MV-4-11 (cell line): ENCODE results near the gene HCLS1.
"Not testable (repeated sequence)": the region's sequence is repeated elsewhere in the genome, so short reads cannot be mapped to it uniquely, and the experiment has no call there.

Experiments
- DNase-seq: peaks from one replicate; lab custom pipeline; 2025; lab: John Stamatoyannopoulos, UW

Gene HCLS1, protein sequence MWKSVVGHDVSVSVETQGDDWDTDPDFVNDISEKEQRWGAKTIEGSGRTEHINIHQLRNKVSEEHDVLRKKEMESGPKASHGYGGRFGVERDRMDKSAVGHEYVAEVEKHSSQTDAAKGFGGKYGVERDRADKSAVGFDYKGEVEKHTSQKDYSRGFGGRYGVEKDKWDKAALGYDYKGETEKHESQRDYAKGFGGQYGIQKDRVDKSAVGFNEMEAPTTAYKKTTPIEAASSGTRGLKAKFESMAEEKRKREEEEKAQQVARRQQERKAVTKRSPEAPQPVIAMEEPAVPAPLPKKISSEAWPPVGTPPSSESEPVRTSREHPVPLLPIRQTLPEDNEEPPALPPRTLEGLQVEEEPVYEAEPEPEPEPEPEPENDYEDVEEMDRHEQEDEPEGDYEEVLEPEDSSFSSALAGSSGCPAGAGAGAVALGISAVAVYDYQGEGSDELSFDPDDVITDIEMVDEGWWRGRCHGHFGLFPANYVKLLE

DNA sequence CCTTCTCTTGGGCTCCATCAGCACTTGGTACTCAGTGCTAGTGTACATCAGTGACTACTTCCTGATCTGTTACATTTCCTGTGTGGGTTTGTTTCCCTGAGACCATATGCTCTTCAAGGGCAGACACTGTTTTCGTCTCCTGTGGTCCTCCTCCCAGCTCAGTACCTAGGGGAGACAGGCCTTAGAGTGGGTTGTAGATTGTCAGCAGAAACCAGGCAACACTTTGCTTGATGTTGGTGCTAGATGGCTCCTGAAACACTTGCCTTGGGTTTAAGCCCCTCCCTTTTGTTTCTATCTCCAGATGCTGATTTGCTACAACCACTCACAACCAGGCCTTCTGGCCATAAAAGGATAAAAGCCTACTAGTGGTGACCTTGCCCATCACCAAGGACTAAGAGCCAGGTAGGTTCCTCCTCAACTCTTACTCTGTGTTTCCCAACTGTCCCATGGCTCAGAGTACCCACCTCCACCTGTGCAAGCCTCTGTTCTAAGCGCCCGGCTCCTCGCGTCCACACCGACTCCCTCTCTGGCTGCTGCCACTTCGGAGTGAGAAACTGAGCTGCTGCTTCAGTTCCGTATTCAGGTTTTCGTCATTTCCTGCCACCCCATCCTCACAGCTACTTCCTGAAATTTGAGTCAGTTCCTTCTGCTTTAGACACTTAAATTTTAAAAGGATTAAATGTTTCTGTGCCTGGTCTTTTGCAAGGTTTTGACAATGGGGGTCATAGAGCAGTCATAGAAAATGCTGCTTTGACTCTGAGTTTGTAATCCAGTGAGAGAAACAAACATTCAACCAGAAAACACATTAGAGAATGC, at the start of gene HCLS1:
HCLS1 (minus strand) TSS at position 548 of the 816 bp plus-strand sequence. CDS start 2,556 bp downstream, outside the sequence.
- DNase-seq, result peak; percentile 95

DNA sequence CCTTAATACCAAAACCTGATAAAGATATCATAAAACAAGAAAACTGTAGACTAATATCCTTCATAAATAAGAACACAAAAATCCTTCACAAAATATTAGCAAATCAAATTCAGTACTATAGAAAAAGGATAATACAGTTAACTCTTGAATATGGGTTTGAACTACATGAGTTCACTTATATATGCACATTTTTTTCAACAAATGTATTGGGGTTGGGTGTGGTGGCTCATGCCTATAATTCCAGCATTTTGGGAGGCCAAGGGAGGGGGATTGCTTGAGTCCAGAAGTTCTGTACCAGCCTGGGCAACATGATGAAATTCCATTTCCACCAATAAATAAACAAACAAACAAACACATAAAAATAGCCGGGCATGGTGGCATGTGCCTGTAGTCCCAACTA, 49.6 kb upstream of the HCLS1 start:
- no peak for DNase-seq

DNA sequence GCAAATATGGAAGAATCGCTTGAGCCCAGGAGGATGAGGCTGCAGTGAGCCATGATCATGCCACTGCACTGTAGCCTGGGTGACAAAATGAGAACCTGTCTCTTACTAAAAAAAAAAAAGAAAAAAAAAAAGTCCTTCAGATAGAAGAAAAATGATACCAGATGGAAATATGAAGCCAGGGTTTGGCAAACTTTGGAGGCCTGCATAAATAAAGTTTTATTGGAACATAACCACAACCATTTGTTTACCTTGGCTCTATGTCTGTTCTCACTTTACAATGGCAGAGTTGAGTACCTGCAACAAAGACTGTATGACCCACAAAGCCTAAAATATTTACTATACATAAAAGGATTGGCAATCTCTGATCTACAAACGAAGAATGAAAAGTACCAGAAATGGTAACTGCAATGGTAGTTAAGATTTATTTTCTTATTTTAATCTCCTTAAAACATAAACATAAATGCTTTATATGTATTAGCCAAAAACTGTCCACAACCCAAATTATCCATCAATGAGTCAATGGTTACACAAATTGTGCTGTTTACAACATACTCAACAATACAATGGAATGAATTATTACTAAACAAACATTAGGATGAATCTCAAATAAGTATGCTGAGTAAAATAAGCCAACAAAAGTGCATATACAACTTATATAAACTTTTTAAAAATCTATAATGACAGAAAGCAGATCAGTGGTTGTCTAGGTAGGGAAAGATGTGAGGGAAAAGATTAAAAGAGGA, 47.0 kb upstream of the HCLS1 start:
- DNase-seq, result no peak

DNA sequence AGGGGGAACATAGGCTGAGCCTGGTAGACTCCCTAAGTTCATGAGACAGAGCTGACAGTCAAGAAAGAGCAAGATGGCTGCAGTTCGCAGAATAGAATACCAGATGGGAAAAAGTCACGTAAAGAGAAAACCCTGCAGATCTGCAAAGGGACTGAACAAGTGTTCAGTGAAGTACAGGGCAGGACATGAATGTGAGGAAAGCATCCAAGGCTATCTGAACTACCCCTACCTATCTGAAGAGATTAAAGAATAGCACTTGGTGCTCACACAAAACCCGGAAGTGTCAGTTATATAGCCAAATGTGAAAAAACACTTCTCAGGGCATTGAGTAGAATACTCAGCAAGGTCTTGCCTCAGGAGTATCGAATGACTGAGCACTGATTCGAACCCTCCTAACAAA, 44.8 kb upstream of the HCLS1 start:
- DNase-seq, result no peak

DNA sequence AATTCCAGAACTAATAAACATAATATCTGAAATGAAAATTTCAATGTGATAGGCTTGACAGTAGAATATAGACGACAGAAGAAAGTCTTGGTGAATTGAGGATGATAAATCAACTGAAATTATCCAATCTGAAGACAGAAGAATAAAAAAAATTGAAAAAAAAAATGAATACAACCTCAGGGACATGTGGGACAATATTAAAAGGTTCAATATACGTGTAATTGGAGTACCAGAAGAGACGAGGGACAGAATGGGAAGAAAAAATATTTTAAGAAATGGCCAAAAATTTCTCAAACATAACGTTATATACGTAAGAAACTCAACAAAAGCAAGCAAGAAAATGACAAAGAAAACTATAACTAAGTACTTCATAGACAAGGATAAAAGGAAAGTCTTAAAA, 43.3 kb upstream of the HCLS1 start:
- DNase-seq, result no peak

DNA sequence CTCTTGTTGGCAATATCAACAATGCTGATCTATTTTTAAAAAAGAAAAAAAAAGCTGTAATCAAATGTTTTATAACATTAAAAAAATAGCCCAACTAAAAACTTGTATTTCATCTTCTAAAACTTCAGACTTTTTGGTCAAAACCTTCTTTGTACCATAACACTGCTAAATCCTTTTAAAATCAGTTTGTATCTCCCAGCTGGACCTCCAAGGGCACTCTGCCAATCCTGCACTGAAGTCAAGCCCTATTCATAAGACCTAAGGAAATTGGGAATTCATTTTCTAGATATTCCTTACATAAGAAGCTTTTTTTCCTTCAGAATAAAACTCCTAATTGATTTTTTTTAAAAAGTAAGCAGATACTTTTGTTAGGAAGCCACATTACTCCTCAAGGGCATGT, 38.2 kb upstream of the HCLS1 start:
- DNase-seq, result no peak

DNA sequence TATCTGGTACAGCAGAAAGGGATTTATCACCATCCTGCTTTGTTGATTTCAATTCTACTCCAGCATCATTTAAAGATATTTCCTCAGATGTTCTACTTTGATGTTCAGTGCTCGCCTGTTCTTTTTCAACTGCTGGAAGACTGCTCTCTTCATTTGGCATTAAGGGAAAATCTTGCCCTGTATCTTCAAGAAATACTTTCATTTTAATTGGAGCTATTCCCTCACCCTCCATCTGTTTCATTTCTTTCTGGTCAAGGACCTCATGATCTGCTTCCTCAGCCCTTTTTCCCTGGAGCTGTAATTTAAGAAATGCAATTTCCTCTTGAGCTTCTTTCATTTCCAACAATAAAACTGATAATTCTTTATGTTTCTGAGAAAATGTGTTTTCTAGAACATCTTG, 37.8 kb upstream of the HCLS1 start:
- no peak for DNase-seq

DNA sequence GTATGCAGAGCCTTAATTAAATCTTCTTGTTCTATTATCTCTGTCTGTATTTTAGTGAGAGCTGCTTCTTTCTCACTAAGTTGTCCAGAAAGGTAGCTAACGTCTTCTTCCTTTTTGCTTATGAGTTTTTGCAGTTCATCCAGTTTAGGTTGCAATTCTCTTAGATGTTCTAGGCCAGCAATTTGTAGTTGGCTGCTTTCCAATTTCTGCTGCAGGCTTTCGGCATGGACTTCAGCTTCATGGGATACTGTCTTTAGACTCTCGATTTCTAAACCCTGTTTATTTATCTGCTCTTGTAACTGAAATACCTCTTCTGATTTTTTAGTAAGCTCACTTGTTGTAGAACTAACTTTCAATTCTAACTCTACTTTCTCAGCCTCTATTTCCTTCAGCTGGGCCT, 35.5 kb upstream of the HCLS1 start:
- no peak for DNase-seq

DNA sequence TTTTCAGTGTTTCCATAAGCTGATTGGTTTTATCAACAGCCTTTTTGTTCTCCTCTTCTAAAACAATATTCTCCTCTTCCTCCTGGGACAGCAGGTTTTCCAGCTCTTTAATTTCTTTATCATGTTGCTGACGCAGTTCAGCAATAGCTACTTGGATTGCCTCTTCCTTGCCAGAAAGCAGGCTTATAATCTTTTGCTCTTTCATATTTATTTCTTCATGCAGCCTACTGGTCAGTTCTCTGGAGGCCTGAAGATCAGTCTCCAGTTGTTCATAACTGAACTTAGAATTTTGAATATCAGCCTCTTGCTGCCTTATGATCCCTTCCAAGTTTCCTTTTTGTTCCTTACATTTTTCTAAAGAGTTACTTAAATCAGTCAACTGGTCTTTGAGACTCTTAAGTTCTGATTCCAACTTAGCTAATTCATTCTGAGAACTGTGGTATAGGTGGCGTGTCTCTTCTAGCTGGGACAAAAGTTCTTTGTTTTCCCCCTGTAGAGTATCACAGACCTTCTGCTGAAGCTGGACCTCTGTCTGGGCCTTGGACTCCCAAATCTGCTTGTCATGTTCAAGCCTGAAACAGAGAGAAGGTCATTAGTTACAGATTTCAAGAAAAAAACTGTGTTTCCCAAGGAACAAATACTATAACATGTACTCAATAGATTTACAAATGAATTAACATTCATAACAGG, 31.5 kb upstream of the HCLS1 start:
- DNase-seq, result no peak

DNA sequence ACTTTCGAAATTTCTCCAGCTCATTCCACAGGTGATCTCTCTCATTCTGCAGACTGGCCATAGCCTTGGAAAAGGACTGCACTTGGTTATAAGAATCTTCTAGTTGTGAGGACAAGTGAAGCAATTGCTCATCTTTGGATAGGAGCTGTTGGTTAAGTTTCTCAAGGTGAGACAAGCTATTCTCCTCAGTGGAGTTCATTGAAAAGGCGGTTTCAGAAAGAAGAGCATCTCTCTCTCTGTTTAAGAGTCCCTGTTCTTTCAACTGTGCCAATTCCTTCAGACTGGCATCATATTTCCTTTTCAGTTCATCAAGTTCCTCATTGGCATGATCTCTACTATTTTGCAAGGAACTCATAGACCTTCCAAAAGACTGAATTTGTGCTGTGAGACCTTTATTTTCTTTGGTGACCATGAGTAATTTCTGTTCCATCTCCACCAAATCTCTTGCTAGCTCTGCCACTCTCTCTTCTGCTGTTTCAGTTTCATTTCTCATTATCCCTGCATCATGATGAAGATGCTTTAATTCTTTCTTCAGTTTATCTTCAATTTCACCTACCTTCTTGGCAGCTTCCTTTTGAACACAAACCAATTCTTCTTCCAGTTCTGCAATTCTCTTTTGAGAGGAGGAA, 30.2 kb upstream of the HCLS1 start:
- peak; percentile 50 for DNase-seq

DNA sequence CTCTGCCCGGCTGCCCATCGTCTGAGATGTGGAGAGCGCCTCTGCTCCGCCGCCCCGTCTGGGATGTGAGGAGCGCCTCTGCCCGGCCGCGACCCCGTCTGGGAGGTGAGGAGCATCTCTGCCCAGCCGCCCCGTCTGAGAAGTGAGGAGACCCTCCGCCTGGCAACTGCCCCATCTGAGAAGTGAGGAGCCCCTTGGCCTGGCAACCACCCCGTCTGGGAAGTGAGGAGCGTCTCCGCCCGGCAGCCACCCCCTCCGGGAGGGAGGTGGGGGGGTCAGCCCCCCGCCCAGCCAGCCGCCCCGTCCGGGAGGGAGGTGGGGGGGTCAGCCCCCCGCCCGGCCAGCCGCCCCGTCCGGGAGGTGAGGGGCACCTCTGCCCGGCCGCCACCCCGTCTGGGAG, 28.0 kb upstream of the HCLS1 start:
- not testable (repeated sequence) for DNase-seq

DNA sequence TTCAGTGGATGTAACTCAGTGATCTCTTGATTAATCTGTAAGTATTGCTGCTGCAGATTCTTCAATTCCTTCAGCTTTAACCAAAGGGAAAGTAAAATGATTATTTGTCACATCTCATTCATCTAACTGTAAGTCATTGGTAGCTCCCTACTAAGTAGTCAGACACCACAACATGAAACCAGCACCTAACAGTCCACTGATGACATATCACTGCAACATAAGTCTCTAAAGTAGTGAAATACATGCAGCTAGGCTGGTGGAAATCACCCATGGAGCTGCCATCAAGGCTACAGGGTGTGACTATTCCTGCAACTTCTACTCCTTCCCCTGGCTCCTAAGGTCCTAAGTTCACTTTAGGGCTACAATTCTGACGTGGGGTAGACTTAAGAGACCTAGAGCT, 21.1 kb upstream of the HCLS1 start:
- DNase-seq, result no peak

DNA sequence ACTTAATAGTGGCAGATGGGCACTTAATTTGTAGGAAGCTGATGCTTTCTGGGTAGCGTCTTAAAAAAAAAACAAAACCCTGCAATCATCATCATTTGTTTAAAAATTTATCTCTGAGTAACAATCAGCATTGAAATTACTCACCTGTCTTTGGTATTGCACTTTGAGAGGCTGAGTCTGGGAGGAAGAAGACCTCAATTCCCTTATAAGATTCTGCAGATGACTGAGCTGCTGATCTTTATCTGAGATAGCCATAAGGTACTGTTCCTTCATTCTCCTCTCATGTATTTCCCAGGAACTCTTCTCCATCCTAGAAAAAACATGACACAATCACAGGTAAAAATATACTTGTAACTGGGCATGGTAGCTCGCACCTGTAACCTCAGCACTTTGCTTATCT, 16.4 kb upstream of the HCLS1 start:
- no peak for DNase-seq

DNA sequence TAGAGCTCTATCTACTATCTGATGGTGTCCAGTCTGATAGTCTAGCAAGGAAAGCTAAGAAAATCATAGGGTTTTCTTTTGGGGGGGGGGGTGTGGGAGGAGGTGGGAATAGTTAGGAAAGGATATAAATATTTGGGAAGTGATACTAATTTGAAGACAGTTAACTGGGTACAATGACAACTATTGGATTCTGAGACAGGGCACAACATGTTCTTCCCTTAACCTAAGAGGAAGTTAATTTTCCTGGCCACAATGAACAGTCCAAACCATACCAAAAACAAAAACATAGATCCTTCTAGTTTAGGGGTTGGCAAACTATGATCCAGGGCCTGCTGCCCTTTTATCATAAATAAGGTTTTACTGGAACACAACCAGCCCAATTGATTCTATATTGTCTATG, 10.0 kb upstream of the HCLS1 start:
- DNase-seq, result no peak

DNA sequence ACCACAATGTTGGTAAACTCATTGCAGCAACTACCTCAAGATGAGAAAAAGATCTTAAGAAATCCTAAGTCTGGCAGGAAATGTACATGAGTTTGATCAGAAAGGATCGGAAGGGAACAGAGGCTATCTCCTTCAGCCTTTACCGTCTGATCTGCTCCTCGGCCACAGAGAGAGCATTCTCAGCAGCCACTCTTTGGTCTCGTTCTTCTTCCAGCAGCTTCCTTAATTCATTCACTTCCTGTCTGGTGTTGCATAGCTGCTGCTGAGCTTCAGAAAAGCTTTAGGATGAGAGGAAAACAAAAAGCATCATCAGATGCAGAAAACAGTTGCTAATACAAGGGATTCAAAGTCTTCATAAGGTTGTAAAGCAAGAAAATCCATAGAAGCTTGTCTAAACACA, 6.6 kb upstream of the HCLS1 start:
- peak; percentile 48 for DNase-seq

DNA sequence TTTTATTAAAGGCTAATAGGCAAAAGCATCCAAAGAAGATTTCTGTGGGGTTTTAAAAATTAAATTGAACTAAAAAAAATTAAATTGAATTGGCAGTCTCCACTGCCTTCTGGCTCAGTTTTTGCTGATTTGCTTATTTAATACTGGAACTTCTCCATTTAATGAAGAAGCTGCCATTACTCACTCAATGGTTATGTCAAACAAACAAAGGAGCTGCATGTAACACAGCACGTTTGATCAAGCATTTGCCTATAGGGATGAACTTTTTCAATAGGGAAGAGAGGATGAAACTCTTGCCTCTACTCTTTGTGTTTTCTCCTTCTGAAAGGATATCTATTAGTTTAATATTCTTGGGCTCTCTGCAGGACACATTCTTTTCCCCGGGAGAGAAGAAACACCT, 4.8 kb upstream of the HCLS1 start:
- no peak for DNase-seq

DNA sequence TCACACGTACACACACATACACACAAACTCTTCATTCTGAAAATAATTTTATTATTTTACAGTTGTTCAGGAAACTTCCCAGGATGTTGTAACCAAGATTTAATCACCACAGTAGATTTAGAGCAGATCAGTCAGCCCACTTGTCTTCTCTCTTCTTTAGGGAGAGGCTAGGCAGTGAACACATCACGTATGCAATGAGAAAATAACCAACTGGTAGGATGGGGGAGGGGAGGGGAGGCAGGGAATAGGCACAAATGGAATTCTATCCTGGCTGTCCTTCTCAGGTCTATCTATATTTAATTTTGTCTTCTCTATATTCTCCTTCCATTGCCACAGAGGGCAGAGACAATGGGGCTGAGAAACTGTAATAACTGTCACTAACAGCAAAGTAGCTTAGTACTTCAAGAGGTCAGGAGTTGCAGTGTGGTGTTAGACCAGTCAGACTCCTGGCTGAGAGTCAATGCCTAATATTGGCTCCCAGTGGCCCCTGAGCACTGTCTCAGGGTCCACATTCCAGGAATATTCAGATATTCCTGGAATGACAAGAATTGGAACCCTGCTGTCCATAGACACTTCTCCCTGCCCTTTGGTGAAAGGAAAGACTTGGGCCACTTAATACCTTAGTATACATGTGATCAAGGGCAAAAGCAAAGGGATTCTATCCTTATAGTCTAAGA, 2.6 kb upstream of the HCLS1 start:
- DNase-seq, result no peak

DNA sequence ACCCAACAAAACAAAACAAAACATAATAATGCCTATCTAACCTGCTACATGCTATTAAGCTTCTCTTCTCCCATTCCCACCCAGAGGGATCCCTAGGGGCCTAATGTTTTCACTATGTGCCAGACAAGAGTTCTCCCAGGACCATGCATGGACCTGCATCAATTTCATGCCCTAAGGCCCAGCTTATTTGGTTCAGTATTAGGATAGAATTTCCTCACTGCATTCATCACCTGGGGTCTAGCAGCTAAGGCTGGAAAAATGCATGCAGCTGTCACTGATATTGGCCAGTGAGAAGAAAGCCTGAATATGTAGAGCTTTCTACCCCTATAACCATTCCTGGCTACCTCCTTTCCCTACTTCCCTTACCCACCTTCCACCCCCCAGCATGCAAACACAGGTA, 2.0 kb upstream of the HCLS1 start:
- DNase-seq, result no peak

DNA sequence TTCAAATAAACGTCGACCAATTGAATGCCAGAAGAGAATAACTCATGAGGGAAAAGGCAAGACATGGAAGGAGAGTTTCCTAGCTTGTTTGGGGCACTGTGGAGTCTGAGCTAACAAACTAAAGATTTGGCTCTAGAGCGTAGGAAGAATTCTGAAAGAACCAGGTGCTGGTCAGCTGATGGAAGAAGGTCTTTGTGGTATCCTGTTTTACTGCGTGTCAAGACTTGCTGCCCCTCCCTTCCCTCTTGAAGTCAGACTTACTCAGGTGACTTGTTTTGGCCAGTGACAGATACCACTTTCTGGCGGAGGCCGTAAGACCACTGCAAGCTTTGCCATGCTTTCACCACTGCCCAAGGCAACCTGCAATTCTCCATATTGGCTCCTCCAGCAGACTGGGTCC, 673 bp upstream of the HCLS1 start:
- no peak for DNase-seq

DNA sequence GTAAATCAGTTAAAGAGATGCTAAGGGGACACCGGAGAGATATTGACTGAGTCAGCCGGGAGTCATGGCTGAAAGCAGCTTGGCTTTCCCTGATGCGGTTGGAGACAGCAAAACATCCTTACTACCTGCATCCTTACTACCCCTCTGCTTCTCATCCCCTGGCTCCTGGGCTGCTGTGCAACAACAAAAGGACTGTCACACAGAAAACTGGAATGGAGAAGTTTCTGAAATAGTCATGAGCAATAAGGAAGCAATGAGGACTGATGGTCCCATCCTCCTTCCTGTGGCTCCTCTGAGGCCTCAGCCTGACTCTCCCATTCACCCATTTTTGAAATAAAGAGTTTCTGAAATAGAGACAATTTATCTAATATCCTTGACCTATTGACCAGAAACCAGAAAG, 1.1 kb downstream of the HCLS1 start:
- peak; percentile 27 for DNase-seq
